OCI-LY3 (cell line): ENCODE results near the gene FLII.
"Not testable (repeated sequence)": the region's sequence is repeated elsewhere in the genome, so short reads cannot be mapped to it uniquely, and the experiment has no call there.

Experiments
- CTCF ChIP-seq: fragments of 200-600, 300-600 bp; sonication (generic); IDR thresholded peaks from 2 replicates; pipeline ENCODE4 v1.5.1; 2014; ENCODE audit warnings: antibody characterized with exemption, low read length, low read depth
- EZH2phosphoT487 ChIP-seq: fragments of 200-600 bp; shearing (Covaris generic); IDR thresholded peaks from 2 replicates; pipeline ENCODE4 v1.6.1; 2018; ENCODE audit warnings: antibody characterized with exemption, mixed run types, low read depth

- not testable (repeated sequence) for TF ChIP-seq CTCF, EZH2phosphoT487
Measured at GRCh38 chr17:18216906-18217305, 41.6 kb downstream of the FLII start.
